Mesothelial cell of epicardium (in vitro differentiated cells): Measurements from ENCODE around the gene ADH6. TPM values are rescaled to one million over a fixed set of nuclear protein-coding genes. Genes with fewer than 3 reads are reported as not detected.

Experiments used
- DNase-seq, 2 experiments: peaks; one replicate each; pipeline ENCODE4 v3.0.0; 2021; ENCODE audit warnings: low spot score in 2 of 2; ENCODE audit not compliant: unreplicated experiment in 2 of 2
- H3K27ac Mint-ChIP-seq: 2 replicates; pipeline ENCODE4 v1.8.0; 2021; ENCODE audit warnings: mixed read lengths
- H3K27me3 Mint-ChIP-seq: 2 replicates; pipeline ENCODE4 v1.8.0; 2021; ENCODE audit warnings: low read depth, mixed read lengths
- H3K36me3 Mint-ChIP-seq: 2 replicates; pipeline ENCODE4 v1.8.0; 2021; ENCODE audit warnings: mixed read lengths
- H3K4me1 Mint-ChIP-seq: 2 replicates; pipeline ENCODE4 v1.8.0; 2021; ENCODE audit warnings: mixed read lengths
- H3K4me3 Mint-ChIP-seq: 2 replicates; pipeline ENCODE4 v1.8.0; 2021; ENCODE audit warnings: mild to moderate bottlenecking, moderate library complexity, mixed read lengths
- H3K9me3 Mint-ChIP-seq: 2 replicates; pipeline ENCODE4 v1.8.0; 2021; ENCODE audit warnings: mixed read lengths
- CTCF ChIP-seq: fragments of 200-600 bp; sonication (generic); IDR thresholded peaks from one replicate; pipeline ENCODE4 v1.5.0; 2021; ENCODE audit warnings: antibody characterized with exemption; ENCODE audit not compliant: unreplicated experiment
- total RNA-seq: library from RNA; stranded (reverse); gene quantifications from 3 replicates; pipeline ENCODE4 v1.2.1, GENCODE V29; 2021

Gene ADH6
- not detected in 3 replicates for total RNA-seq

- H3K9me3 Mint-ChIP-seq, result peaks cover 10% of the 10 kb centered on the region
- no peaks in the 10 kb centered on the region for H3K36me3 Mint-ChIP-seq
- peaks cover 8% of the 10 kb centered on the region for H3K4me1 Mint-ChIP-seq
- TF ChIP-seq CTCF, result no peak
- no peak within 1 kb of the TSS for H3K4me3 Mint-ChIP-seq
- DNase-seq, result no peak
- no peaks in the 10 kb centered on the region for H3K27me3 Mint-ChIP-seq
- no peak within 1 kb of the TSS for H3K27ac Mint-ChIP-seq
These were observed at the start of gene ADH6 for GRCh38 chr4:99219072-99219471. ADH6 (minus strand) TSS chr4:99219246; CDS start chr4:99219152, 94 bp downstream.

GRCh38 chr4:99264927-99265326, 45.9 kb upstream of the ADH6 start:
- Mint-ChIP-seq H3K27ac (no peak overlapping the region), H3K4me1 (no peaks in the 10 kb centered on the region), H3K36me3 (peaks cover 8% of the 10 kb centered on the region), H3K4me3 (no peak overlapping the region), H3K9me3 (peaks cover 30% of the 10 kb centered on the region), H3K27me3 (no peaks in the 10 kb centered on the region)
- no peak for TF ChIP-seq CTCF
- DNase-seq, result no peak

DNA sequence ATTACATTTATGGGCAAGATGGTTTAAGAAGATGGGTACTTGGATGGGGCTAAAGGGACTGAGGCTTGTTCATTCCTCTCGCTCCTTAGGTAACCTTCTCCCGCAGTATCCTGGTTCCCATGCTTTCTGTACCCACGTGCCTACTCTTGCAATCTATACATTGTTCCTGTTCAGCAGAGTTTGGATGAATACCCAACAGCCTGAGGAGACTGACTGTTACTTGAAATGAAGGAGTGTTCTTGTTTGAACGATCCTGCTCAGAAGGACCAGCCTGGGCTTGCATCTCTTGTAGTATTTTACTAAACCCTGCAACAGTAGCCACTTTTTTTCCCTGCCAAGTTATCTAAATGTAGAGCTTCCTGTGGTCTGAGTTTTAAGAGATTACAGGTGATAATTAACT, 33.7 kb upstream of the ADH6 start:
- H3K36me3 Mint-ChIP-seq, result no peaks in the 10 kb centered on the region
- TF ChIP-seq CTCF, result no peak
- DNase-seq, result no peak
- no peaks in the 10 kb centered on the region for H3K27me3 Mint-ChIP-seq
- no peak overlapping the region for H3K4me3 Mint-ChIP-seq
- peaks cover 15% of the 10 kb centered on the region for H3K4me1 Mint-ChIP-seq
- peaks cover 5% of the 10 kb centered on the region for H3K9me3 Mint-ChIP-seq
- H3K27ac Mint-ChIP-seq, result no peak overlapping the region

DNA sequence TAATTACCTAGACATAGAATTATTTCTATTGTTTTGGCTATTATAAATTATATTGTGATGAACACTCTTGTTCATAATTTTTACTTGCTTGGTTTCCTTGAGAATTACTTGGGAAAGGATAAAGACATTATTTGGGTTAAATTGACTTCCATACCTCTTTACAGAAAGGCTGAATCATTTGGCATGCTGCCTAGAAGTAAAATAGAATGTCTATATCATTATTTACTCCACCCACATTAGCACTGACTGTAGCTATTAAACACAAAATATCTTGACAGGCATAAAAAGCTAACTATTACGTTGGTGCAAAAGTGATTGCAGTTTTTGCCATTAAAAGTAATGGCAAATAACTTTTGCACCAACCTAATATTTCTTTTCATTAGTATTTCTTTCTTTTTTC, 29.7 kb upstream of the ADH6 start:
- Mint-ChIP-seq H3K4me1 (peaks cover 15% of the 10 kb centered on the region), H3K27ac (no peak overlapping the region), H3K36me3 (peaks cover 14% of the 10 kb centered on the region), H3K27me3 (no peaks in the 10 kb centered on the region), H3K4me3 (no peak overlapping the region), H3K9me3 (peaks cover 38% of the 10 kb centered on the region)
- no peak for TF ChIP-seq CTCF
- no peak for DNase-seq

- H3K4me1 Mint-ChIP-seq, result peaks cover 8% of the 10 kb centered on the region
- no peaks in the 10 kb centered on the region for H3K27me3 Mint-ChIP-seq
- H3K4me3 Mint-ChIP-seq, result no peak overlapping the region
- H3K27ac Mint-ChIP-seq, result no peak overlapping the region
- TF ChIP-seq CTCF, result no peak
- no peak for DNase-seq
- peaks cover 2% of the 10 kb centered on the region for H3K36me3 Mint-ChIP-seq
- peaks cover 24% of the 10 kb centered on the region for H3K9me3 Mint-ChIP-seq
These were observed 16.9 kb upstream of the ADH6 start for GRCh38 chr4:99235955-99236354.
